Activated T-cell treated with anti-CD3 and anti-CD28 coated beads for 48 hours (primary cell): ENCODE data around the gene AXDND1.
"Not testable (repeated sequence)": the region's sequence is repeated elsewhere in the genome, so short reads cannot be mapped to it uniquely, and the experiment has no call there.

Experiments used
- DNase-seq: peaks from one replicate; pipeline ENCODE4 v3.0.0-alpha.2; 2020; ENCODE audit warnings: low read depth

The AXDND1 gene

DNA sequence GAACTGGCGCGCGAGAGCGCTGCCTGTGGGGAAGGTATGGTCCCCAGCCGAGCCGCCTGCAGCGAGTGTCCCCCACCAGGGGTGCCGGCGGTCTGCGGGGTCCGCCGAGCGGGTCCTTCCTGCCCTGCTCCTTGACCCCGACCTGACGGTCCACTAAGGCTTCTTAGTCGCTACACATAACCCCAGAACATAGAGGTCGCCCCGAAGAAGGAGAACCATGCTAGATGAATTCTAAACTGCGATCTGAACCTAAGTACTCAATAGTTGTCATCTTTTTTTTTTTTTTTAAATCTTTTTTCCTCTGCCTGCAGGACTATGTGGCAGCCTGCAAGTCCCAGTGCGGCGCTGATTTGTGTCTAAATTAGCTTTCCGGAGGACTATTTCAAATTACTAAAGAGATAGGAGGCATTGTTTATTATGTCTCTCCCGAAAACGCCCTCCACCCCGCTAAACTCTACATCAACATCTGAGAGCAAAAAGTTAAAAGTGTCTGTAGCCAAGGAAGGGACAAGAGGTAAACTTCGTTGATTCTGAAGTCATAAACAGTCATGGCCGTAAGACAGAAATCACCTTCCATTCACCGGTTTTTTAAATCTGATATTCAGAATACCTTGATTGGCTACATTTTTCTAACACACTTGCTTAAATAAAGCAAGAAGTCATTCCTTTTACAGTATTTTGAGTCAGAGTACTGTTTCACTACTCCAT is 476 bp downstream of the AXDND1 start:
- DNase-seq = no peak

DNA sequence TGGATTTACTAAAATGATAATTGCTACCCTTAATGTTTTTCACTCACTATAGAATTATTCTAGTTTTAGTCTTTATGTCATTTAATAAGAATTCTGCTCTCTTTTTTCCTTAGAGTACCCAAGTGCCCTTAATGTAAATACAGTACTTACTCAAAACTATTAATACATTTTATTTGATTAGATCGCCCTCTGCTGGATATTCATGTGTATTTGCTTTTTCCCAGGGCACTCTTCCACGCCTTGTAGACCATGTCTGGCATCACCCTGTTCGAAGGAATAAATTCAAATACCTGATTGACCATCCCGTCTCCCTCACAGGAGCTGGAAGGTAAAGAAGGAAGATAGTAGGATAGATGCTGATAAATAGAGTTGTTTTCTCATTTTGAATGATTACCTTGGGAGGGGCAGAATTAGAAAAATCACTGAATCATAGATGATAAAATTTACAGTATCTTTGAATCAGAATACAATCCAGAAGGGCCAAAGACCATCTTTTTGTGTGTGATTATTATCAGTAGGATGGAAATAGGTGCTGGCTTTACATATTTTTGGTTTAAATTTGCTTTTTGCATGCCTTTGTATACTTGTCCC is 4.1 kb downstream of the AXDND1 start:
- DNase-seq = no peak

DNA sequence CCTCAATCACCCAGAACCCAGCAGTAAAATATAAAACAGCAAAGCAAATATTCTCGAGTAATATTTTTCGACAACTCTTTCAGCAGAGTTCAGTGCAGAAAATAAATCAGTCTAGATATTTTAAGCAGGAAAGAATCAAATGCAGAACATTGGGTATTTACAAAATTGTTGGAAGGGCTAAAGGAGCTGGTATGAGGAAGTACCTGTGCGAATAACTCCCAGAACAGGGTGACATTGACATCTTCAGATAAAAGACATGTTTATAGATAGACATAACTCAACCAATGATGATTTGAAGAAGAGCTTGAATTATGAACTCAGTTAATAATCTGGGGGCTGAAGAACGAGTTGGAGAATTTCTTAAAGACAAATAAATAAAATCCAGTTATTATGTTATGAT is 6.4 kb downstream of the AXDND1 start:
- no peak for DNase-seq

DNA sequence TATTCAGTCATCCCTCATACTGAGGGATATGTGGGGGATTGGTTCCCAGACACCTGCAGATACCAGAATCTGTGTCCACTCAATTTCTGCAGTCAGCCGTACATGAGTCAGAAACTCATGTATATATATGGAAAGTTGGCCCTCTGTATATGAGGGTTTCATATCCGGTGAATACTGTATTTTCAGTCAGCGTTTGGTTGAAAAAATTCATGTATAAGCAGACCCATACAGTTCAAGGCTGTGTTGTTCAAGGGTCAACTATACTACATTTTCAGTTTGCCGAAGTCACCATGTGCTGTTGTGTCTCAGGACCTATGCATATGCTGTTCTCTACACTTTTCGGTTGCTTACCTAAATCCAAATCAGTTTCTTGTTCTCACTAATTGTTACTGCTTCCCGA is 10.5 kb downstream of the AXDND1 start:
- no peak for DNase-seq

DNA sequence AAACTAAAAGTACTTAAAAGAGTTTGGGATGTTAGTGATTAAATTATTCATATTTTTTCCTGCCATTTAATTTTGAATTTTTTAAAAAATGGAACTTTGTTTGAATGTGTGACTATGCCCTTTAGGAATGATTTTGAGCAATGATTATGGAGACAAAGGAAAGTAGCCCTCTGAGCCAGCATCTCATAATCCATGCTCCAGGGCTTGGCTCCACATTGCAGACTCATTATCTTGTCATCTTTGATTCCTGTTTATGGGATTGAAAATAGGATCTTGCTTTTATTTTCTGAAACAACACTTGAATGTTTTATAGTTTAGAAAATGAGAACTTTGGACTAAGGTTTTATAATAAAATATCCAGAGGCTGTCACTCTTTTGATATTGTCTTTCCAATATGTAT is 14.5 kb downstream of the AXDND1 start:
- no peak for DNase-seq

DNA sequence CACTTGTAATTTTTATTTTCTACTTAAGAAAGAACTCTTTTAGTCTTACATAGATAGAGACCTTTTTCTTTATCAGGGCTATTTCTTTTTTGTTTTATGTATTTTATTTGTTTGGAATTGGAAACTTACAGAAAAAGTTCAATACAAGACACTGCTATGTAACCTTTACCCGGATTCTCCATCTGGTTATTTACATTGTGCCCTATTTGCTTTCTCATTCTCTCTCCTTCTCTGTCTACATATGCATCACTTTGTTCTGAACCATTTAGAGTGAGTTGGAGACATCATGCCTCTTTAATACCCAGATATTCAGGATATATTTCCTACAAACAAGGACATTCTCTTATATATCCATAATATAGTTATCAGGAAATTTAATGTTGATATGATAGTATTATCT is 18.3 kb downstream of the AXDND1 start:
- no peak for DNase-seq

DNA sequence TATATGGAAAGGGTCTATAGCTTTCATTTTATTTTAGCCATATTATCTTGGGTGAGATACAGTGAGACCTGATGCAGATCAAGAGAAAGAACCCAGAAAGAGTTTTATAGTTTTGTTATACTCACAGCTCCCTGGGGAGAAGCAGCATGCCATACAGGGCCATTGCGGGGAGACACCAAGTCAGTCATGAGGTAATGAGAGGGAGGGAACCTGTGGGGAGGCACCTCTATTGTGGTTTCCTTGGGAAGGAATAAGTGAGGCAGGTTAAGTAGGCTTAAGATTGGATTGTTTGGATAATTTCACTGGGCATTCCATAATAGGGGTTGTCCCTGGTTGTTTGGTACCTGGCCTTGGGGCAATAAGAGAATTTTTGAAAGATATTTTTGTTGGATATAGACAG is 19.7 kb downstream of the AXDND1 start:
- no peak for DNase-seq

DNA sequence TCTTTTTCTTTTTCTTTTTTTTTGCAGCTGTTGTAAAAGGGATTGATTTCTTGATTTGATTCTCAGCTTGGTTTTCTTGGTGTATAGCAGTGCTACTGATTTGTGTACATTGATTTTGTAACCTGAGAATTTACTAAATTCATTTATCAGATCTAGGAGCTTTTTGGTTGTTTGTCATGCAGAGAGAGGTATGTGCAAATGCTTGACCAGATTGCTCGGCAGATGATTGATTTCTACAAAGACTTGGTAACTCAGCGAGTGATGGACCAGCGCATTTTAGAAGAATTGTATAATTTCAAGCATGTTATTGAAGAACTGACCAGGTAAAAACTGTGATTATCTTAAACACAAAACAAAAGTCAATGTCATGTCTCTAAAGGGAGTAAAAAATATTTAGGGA is 27.9 kb downstream of the AXDND1 start:
- no peak for DNase-seq

DNA sequence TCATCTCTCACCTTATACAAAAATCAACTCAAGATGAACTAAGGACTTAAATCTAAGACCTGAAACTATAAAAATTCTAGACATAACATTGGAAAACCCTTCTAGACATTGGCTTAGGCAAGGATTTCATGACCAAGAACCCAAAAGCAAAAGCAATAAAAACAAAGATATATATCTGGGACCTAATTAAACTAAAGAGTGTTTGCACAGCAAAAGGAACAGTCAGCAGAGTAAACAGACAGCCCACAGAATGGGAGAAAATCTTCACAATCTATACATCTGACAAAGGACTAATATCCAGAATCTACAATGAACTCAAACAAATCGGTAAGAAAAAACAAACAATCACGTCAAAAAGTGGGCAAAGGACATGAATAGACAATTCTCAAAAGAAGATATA is 33.6 kb downstream of the AXDND1 start:
- DNase-seq = not testable (repeated sequence)

DNA sequence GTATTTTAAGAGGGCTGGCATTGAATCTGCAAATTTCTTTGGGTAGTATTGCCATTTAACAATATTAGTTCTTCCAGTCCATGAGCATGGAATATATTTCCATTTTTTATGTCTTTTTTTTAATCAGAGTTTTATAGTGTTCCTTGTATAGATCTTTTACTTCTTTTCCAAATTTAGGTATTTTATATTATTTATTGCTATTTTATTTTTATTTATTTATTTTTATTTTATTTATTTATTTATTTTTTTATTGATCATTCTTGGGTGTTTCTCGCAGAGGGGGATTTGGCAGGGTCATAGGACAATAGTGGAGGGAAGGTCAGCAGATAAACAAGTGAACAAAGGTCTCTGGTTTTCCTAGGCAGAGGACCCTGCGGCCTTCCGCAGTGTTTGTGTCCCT is 52.0 kb downstream of the AXDND1 start:
- not testable (repeated sequence) for DNase-seq

DNA sequence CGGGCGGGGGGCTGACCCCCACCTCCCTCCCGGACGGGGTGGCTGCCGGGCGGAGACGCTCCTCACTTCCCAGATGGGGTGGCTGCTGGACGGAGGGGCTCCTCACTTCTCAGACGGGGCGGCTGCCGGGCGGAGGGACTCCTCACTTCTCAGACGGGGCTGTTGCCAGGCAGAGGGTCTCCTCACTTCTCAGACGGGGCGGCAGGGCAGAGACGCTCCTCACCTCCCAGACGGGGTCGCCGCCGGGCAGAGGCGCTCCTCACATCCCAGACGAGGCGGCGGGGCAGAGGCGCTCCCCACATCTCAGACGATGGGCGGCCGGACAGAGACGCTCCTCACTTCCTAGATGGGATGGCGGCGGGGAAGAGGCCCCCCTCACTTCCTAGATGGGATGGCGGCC is 52.9 kb downstream of the AXDND1 start:
- DNase-seq = not testable (repeated sequence)

DNA sequence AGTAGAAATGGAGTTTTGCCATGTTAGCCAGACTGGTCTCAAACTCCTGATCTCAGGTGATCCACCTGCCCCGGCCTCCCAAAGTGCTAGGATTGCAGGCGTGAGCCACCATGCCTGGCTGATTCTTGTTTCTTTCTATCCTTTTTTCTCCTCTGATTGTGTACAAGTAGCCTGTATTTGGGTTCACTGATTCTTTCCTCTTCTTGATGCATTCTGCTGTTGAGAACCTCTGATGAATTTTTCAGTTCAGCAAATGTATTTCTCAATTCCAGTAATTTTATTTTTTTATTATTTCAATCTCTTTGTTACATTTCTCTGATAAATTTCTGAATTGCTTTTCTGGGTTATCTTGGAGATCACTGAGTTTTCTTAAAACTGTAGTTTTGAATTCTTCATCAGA is 58.8 kb downstream of the AXDND1 start:
- no peak for DNase-seq

DNA sequence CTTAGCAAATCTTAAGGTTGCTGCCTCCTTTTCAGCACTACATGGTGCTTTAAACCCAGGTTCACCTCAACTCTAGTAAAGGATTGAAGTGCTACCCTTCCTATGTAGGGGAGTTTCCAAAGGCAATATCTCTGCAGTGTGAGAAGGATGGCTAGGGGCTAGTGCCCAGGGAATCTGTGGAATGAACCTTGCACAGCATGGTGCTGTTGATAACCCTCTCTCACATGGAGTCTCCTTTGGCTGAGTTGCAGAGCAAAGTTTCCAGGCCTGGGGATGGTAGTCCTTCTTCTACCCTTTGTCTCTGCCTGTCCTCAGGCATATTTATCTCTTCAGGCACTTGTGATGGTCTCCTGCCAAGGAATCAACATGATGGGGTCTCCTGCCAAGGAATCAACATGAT is 59.4 kb downstream of the AXDND1 start:
- no peak for DNase-seq

DNA sequence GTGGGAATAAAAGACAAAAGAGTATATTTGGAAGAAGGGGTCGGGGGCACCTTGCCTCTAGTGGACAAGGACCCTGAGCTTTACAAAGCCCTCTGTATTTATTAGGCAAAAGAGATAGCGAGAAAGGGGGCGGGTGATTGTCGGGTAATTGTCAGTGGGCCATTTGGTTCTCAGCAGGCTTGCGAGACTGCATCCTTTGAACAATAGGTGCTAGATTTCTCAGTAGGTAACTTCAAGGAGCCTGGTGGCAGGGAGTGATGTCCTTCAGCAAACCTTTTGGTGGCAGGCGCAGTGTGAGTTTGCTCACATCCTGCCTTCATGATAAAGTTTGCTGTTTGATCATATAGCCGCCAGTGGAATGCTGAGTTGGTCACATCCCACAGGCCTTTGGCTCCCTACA is 71.4 kb downstream of the AXDND1 start:
- no peak for DNase-seq

DNA sequence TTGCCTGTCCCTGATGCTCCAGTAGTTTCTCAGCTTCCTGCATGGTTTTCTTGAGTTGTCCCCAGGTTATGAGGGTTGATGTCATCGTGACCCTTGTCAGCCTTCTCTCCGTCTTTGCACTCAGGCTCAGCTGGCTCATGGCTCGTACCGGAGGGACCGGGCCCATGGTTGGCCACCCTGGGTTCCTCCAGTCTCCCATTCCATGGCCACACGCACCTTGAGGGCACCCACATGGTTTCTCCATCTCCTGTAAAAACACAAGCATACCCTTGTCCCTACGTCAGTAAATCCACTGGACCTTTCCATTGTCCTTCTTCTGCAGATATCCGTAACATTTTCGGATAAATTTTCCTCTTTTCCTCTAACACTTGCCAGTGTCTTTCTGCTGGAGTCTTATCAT is 73.9 kb downstream of the AXDND1 start:
- not testable (repeated sequence) for DNase-seq

DNA sequence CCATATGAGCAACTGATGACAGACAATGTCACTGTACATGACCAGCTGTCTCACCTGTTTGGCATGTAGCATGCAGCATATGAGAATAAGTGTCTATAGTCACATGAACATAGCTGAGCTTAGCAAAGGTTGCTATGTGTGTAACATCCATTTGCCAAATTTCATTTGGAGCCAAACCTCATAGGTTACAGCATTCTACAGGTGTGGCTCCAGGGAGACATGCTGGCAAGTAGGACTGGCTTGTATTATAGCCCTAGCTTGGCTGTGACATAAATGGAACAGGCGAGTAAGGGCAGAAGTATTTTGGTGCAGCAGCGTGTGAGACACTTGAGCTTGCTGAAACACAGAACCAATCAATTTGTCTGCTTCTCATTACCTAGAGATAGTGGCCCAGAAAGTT is 74.5 kb downstream of the AXDND1 start:
- not testable (repeated sequence) for DNase-seq

DNA sequence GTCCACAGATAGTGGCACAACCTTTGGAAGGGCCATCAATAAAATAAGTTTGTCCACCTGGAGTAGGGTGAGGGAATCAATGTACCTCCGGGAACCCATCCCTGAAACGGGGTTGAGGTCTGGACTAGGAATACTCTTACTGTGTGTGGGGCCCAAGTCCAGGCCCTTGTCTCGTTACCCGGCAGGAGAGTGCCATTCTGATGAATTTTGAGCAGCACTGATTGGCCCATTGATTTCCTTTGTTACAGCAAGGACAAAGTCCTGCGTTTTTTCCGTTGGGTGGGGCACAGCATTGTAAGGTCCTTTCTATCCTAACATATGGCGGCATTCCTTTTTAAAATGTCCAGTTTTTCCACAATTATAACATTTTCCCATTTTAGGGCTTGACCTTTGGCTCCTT is 75.2 kb downstream of the AXDND1 start:
- no peak for DNase-seq

DNA sequence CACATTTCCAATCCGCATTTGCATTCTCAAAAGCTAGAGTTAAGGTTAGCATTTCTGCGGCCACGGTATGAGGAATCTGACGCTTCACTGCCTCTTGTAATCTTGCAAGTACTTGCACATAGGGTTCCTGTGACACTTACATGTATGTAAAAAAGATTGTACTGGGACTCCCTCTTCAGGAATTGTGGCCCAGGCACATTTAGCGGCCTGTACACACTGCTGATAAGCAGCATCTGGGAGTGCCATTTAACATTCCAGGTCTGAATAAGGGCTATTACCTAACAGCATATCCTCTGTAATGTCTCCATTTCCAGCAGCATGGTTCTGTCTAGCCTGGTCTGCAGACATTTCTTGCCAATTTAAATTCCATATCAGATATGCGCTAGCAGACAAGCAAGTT is 75.7 kb downstream of the AXDND1 start:
- no peak for DNase-seq

DNA sequence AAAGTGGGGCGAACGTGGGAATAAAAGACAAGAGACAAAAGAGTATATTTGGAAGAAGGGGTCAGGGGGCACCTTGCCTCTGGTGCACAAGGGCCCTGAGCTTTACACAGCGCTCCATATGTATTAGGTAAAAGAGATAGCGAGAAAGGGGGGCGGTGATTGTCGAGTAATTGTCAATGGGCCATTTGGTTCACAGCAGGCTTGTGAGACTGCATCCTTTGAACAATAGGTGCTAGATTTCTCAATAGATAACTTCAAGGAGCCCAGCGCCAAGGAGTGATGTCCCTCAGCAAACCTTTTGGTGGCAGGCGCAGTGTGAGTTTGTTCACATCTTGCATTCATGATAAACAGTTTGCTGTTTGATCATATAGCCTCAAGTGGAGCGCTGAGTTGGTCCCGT is 77.1 kb downstream of the AXDND1 start:
- DNase-seq = not testable (repeated sequence)

DNA sequence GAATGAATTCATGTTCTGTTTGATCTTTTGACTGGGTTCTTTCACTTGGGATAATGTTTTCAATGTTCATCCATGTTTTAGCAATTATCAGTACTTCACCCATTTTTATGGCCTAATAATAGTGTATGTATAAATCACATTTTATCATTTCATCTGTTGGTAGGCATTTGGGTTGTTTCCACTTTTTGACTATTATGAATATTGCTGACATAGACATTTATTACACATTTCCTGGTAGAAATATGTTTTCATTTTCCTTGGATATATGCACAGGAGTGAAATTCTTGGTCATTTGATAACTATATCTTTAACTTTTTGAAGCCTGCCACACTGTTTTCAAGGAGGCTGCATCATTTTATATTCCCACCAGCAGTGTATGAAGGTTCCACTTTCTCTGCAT is 79.8 kb downstream of the AXDND1 start:
- DNase-seq = no peak

DNA sequence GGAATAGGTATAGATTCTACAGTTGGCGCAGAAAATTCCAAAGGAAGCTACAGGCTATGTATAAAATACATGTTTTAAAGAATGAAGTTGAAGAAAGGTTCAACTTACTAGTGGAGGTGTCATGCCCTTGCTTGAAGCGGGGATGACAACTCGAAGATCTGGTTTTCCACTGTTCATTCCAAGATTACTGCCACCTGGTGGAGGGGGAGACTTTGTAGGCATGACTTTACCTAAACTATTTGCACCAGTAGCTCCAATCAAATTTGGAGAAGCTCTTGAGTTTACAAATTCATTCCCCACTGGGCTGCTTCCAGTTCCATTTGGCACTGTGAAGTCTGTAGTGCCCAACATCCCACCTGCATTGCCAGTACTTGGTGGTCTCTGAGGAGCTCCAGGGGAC is 81.7 kb downstream of the AXDND1 start:
- no peak for DNase-seq

DNA sequence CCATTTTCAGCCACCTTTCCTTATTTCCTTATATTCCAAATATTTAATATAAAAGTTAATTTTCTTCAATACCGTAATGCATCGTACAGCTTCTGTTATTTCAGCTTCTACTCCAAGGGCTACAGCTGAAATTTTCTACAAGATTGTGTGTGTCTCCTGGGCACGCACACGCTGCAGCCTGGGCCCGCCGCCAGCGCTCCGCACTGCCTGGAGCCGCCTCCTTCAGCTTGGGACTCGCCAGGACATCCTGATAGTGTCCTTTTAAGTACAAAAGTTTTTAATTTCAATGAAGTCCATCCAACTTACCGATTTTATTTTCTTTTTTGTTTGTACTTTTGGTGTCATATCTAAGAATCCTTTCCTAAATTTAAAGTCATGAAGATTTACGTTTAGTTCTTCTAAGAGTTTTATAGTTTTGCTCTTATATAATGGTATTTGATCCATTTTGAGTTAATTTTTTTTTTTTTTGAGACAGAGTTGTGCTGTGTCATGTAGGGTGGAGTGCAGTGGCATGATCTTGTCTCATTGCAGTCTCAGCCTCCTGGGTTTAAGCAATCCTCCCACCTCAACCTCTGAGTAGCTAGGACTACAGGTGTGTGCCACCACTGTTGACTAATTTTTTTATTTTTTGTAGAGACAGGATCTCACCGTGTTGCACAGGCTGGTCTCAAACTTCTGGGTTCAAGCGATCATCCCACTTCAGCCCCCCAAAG is 82.8 kb downstream of the AXDND1 start:
- DNase-seq = no peak

DNA sequence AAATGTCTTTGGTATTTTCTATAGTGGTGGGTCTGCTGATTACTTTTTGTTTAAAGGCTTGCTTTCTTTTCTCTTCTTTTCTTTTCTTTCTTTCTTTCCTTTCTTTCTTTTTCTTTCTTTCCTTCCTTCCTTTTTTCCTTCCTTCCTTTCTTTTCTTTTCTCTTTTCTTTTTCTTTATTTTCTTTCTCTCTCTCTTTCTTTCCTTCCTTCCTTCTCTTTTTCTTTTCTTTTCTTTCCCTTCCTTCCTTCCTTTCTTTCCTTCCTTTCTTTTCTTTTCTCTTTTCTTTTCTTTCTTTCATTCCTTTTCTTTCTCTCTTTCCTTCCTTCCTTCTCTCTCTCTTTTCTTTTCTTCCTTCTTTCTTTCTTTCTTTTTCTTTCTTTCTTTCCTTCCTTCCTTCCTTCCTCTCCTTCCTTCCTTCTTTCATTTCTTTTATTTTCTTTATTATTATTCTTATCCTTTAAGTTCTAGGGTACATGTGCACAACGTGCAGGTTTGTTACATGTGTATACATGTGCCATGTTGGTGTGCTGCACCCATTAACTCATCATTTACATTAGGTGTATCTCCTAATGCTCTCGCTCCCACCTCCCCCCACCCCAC is 93.9 kb downstream of the AXDND1 start:
- not testable (repeated sequence) for DNase-seq
